ENCODE results near the gene PNPLA8.

DNA sequence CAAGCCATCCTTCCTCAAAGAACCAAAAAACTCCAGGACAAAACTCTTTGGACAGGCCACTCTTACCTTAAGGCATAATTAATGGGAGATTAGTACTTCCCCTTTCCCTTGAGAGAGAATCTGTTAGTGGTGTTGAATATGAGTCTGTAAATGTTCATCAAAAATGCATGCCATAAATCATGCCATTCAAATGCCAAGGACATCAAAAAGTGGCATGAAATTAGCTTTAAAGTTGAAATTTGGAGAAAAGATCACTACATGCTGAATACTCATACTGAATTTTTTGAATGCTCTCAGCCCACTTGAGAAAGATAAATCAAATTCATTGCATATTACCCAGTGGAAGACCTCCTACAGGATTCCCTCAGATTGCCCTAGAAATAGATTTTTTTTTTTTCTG lies 76.4 kb downstream of the PNPLA8 start:
- TF ChIP-seq, protein P1, sequence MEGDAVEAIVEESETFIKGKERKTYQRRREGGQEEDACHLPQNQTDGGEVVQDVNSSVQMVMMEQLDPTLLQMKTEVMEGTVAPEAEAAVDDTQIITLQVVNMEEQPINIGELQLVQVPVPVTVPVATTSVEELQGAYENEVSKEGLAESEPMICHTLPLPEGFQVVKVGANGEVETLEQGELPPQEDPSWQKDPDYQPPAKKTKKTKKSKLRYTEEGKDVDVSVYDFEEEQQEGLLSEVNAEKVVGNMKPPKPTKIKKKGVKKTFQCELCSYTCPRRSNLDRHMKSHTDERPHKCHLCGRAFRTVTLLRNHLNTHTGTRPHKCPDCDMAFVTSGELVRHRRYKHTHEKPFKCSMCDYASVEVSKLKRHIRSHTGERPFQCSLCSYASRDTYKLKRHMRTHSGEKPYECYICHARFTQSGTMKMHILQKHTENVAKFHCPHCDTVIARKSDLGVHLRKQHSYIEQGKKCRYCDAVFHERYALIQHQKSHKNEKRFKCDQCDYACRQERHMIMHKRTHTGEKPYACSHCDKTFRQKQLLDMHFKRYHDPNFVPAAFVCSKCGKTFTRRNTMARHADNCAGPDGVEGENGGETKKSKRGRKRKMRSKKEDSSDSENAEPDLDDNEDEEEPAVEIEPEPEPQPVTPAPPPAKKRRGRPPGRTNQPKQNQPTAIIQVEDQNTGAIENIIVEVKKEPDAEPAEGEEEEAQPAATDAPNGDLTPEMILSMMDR (IDR thresholded peaks at IDR 0.05; ENCODE audit: insufficient read depth, low read length, poor library complexity, severe bottlenecking): no peak
- TF ChIP-seq EZH2phosphoT487 (conservative IDR thresholded peaks at IDR 0.05; ENCODE audit: low read length): no peak

Data from SU-DHL-6 (cell line).